ENCODE measurements around the gene TMEM9. TPM values are rescaled to one million over a fixed set of nuclear protein-coding genes. Genes with fewer than 3 reads are reported as not detected.

TMEM9 gene
- total and polyA plus RNA-seq, 2 experiments from 2014 or later = 70.3 to 81.0 TPM

- no peak overlapping the region for H3K4me3 ChIP-seq
- H3F3A ChIP-seq (ENCODE audit: insufficient read depth) = no peaks in the 10 kb centered on the region
- no peaks in the 10 kb centered on the region for H3K9me2 ChIP-seq (ENCODE audit: insufficient read depth)
- H3K79me2 ChIP-seq (ENCODE audit: insufficient read depth) = no peaks in the 10 kb centered on the region
- no peaks in the 10 kb centered on the region for H3K9me3 ChIP-seq (ENCODE audit: low read depth)
- H3K36me3 ChIP-seq (ENCODE audit: low read depth) = no peaks in the 10 kb centered on the region
- no peak overlapping the region for H3K4me2 ChIP-seq (ENCODE audit: unreplicated experiment)
- no peak overlapping the region for H2AFZ ChIP-seq
- DNase-seq = no peak
- H3K27me3 ChIP-seq (replicated peaks; ENCODE audit: insufficient read depth) = peaks cover 49% of the 10 kb centered on the region
- H3K4me1 ChIP-seq (ENCODE audit: insufficient read depth) = no peaks in the 10 kb centered on the region
- H3K27ac ChIP-seq = no peak overlapping the region
- no peaks in the 10 kb centered on the region for H4K20me1 ChIP-seq (ENCODE audit: insufficient read depth)
- 53 to 58% methylated on average over 5 of the region's 5 CpGs for WGBS, 2 experiments (ENCODE audit: low coverage in 1 of 2, low lambda C conversion rate in 2 of 2, missing lambda C conversion rate in 2 of 2)
- no peak for TF ChIP-seq EZH2 (IDR thresholded peaks at IDR 0.05; ENCODE audit: insufficient read depth, poor library complexity, severe bottlenecking)
- TF ChIP-seq EZH2phosphoT487 (IDR thresholded peaks at IDR 0.05; ENCODE audit: insufficient read depth, low read depth) = no peak
- in situ Hi-C loops (cut with MboI) = no loop called here
- no peak overlapping the region for H3K9ac ChIP-seq
Observed at GRCh38 chr1:201096041-201096461, 58.2 kb downstream of the TMEM9 start.

GRCh38 chr1:201095581-201095980 lies 58.7 kb downstream of the TMEM9 start:
- no peak overlapping the region for H3K9ac ChIP-seq
- in situ Hi-C loops (cut with MboI) = no loop called here
- no peak overlapping the region for H2AFZ ChIP-seq
- H3F3A ChIP-seq (ENCODE audit: insufficient read depth) = no peaks in the 10 kb centered on the region
- H3K9me3 ChIP-seq (ENCODE audit: low read depth) = no peaks in the 10 kb centered on the region
- TF ChIP-seq EZH2 (IDR thresholded peaks at IDR 0.05; ENCODE audit: insufficient read depth, poor library complexity, severe bottlenecking) = no peak
- no peak for TF ChIP-seq EZH2phosphoT487 (IDR thresholded peaks at IDR 0.05; ENCODE audit: insufficient read depth, low read depth)
- no peak overlapping the region for H3K4me2 ChIP-seq (ENCODE audit: unreplicated experiment)
- H3K4me3 ChIP-seq = no peak overlapping the region
- no peaks in the 10 kb centered on the region for H3K4me1 ChIP-seq (ENCODE audit: insufficient read depth)
- H3K27me3 ChIP-seq (replicated peaks; ENCODE audit: insufficient read depth) = peaks cover 47% of the 10 kb centered on the region
- H3K9me2 ChIP-seq (ENCODE audit: insufficient read depth) = no peaks in the 10 kb centered on the region
- no peaks in the 10 kb centered on the region for H4K20me1 ChIP-seq (ENCODE audit: insufficient read depth)
- no peak overlapping the region for H3K27ac ChIP-seq
- no peaks in the 10 kb centered on the region for H3K36me3 ChIP-seq (ENCODE audit: low read depth)
- no peaks in the 10 kb centered on the region for H3K79me2 ChIP-seq (ENCODE audit: insufficient read depth)
- WGBS, 2 experiments (ENCODE audit: low coverage in 1 of 2, low lambda C conversion rate in 2 of 2, missing lambda C conversion rate in 2 of 2) = 67 to 68% methylated on average over 2 of the region's 2 CpGs
- DNase-seq = no peak

GRCh38 chr1:201094832-201095231 lies 59.4 kb downstream of the TMEM9 start:
- Histone ChIP-seq H3K9ac (no peak overlapping the region), H3K9me2 (ENCODE audit: insufficient read depth) (no peaks in the 10 kb centered on the region), H3K9me3 (ENCODE audit: low read depth) (no peaks in the 10 kb centered on the region), H3K4me1 (ENCODE audit: insufficient read depth) (no peaks in the 10 kb centered on the region), H3K27me3 (replicated peaks; ENCODE audit: insufficient read depth) (peaks cover 45% of the 10 kb centered on the region), H3K4me2 (ENCODE audit: unreplicated experiment) (no peak overlapping the region), H3F3A (ENCODE audit: insufficient read depth) (no peaks in the 10 kb centered on the region), H2AFZ (no peak overlapping the region), H4K20me1 (ENCODE audit: insufficient read depth) (no peaks in the 10 kb centered on the region), H3K79me2 (ENCODE audit: insufficient read depth) (no peaks in the 10 kb centered on the region), H3K27ac (no peak overlapping the region), H3K36me3 (ENCODE audit: low read depth) (no peaks in the 10 kb centered on the region), H3K4me3 (no peak overlapping the region)
- no peak for DNase-seq
- in situ Hi-C loops (cut with MboI) = no loop called here
- 36 to 40% methylated on average over 3 to 4 of the region's 4 CpGs for WGBS, 2 experiments (ENCODE audit: low coverage in 1 of 2, low lambda C conversion rate in 2 of 2, missing lambda C conversion rate in 2 of 2)
- TF ChIP-seq EZH2phosphoT487 (IDR thresholded peaks at IDR 0.05; ENCODE audit: insufficient read depth, low read depth) = no peak
- no peak for TF ChIP-seq EZH2 (IDR thresholded peaks at IDR 0.05; ENCODE audit: insufficient read depth, poor library complexity, severe bottlenecking)

- WGBS, 2 experiments (ENCODE audit: low coverage in 1 of 2, low lambda C conversion rate in 2 of 2, missing lambda C conversion rate in 2 of 2) = 54 to 59% methylated on average over 7 of the region's 7 CpGs
Observed at GRCh38 chr1:201093962-201094361, 60.3 kb downstream of the TMEM9 start.

GRCh38 chr1:201093561-201093960 lies 60.7 kb downstream of the TMEM9 start:
- no peak for TF ChIP-seq EZH2 (IDR thresholded peaks at IDR 0.05; ENCODE audit: insufficient read depth, poor library complexity, severe bottlenecking)
- TF ChIP-seq EZH2phosphoT487 (IDR thresholded peaks at IDR 0.05; ENCODE audit: insufficient read depth, low read depth) = no peak
- Histone ChIP-seq H3K27me3 (replicated peaks; ENCODE audit: insufficient read depth) (peaks cover 36% of the 10 kb centered on the region), H3F3A (ENCODE audit: insufficient read depth) (no peaks in the 10 kb centered on the region), H3K36me3 (ENCODE audit: low read depth) (no peaks in the 10 kb centered on the region), H2AFZ (no peak overlapping the region), H3K9me2 (ENCODE audit: insufficient read depth) (no peaks in the 10 kb centered on the region), H3K4me2 (ENCODE audit: unreplicated experiment) (no peak overlapping the region), H3K79me2 (ENCODE audit: insufficient read depth) (no peaks in the 10 kb centered on the region), H3K9me3 (ENCODE audit: low read depth) (no peaks in the 10 kb centered on the region), H3K9ac (no peak overlapping the region), H4K20me1 (ENCODE audit: insufficient read depth) (no peaks in the 10 kb centered on the region), H3K27ac (no peak overlapping the region), H3K4me3 (no peak overlapping the region), H3K4me1 (ENCODE audit: insufficient read depth) (no peaks in the 10 kb centered on the region)
- in situ Hi-C loops (cut with MboI) = no loop called here
- 72 to 85% methylated on average over 7 of the region's 7 CpGs for WGBS, 2 experiments (ENCODE audit: low coverage in 1 of 2, low lambda C conversion rate in 2 of 2, missing lambda C conversion rate in 2 of 2)
- DNase-seq = no peak

More at GRCh38 chr1:201093962-201094361, 60.3 kb downstream of the TMEM9 start:
- Histone ChIP-seq H3K36me3 (ENCODE audit: low read depth) (no peaks in the 10 kb centered on the region), H3K27me3 (replicated peaks; ENCODE audit: insufficient read depth) (peaks cover 37% of the 10 kb centered on the region), H3K79me2 (ENCODE audit: insufficient read depth) (no peaks in the 10 kb centered on the region), H2AFZ (no peak overlapping the region), H3F3A (ENCODE audit: insufficient read depth) (no peaks in the 10 kb centered on the region), H4K20me1 (ENCODE audit: insufficient read depth) (no peaks in the 10 kb centered on the region), H3K4me2 (ENCODE audit: unreplicated experiment) (no peak overlapping the region), H3K9me3 (ENCODE audit: low read depth) (no peaks in the 10 kb centered on the region), H3K4me3 (no peak overlapping the region), H3K27ac (no peak overlapping the region), H3K9ac (no peak overlapping the region), H3K4me1 (ENCODE audit: insufficient read depth) (no peaks in the 10 kb centered on the region), H3K9me2 (ENCODE audit: insufficient read depth) (no peaks in the 10 kb centered on the region)
- TF ChIP-seq EZH2phosphoT487 (IDR thresholded peaks at IDR 0.05; ENCODE audit: insufficient read depth, low read depth) (no peak), EZH2 (IDR thresholded peaks at IDR 0.05; ENCODE audit: insufficient read depth, poor library complexity, severe bottlenecking) (no peak)
- no peak for DNase-seq
- in situ Hi-C loops (cut with MboI) = no loop called here
